Measurements from ENCODE around the gene KCNIP4. TPM values are rescaled to one million over a fixed set of nuclear protein-coding genes. Genes with fewer than 3 reads are reported as not detected.

Gene KCNIP4
- total and polyA plus RNA-seq, 2 of the 4 experiments (the other 2 are of a cell fraction), result not detected

DNA sequence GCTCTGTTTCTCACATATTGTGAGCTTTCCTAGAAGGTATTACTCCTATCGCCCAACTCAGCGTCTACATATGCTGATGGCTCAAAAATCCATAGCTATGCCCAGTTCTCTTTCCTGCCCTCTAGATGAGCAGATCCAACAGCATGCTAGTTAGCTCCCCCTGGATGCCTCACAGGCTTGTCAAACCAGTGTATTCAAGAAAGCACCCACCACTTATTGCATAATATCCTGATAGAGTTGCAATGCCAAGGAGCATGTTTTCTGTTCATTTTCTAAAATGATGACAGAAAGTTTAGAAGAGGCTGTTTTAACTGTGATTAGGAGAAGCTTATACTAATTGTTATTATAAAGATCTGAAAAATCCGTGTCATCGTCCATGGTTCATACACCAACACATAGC is 1250.2 kb downstream of the KCNIP4 start:
- in situ Hi-C loops (cut with MboI; ENCODE audit: low sequenced_read_pairs), result no loop called here
- BruUV-seq (replicated peaks), result no TSS peak
- no CpG with 5 or more reads among the region's 4 CpGs for WGBS, 2 experiments (ENCODE audit: extremely low coverage in 2 of 2, insufficient read length in 1 of 2)
- H3K9me1 ChIP-seq (ENCODE audit: insufficient read depth, low read length), result no peaks in the 10 kb centered on the region
- no peak overlapping the region for H2AK9ac ChIP-seq (replicated peaks; ENCODE audit: low read depth, low read length, poor library complexity)
- intact Hi-C loops (cut with micrococcal nuclease), result no loop called here
- dilution Hi-C loops (cut with HindIII; ENCODE audit: low sequenced_read_pairs, unreplicated experiment), result no loop called here
- DNase-seq, result no peak
- H4K91ac ChIP-seq (ENCODE audit: insufficient read depth, low read depth, low read length), result no peak overlapping the region
- no peak overlapping the region for H2AFZ ChIP-seq (replicated peaks; ENCODE audit: low read length, poor library complexity)
- H4K20me1 ChIP-seq (ENCODE audit: insufficient read depth, low read length), result no peaks in the 10 kb centered on the region
- H3K79me1 ChIP-seq (ENCODE audit: low read depth in 1 of 2, low read length in 2 of 2), result peaks cover 2 to 13% of the 10 kb centered on the region in 2 experiments; a peak in 3 of 4 replicates
- no peak overlapping the region for H3K4me2 ChIP-seq (ENCODE audit: low read depth, low read length)
- no peaks in the 10 kb centered on the region for H3K36me3 ChIP-seq (ENCODE audit: control insufficient read depth, insufficient read depth, low read length)
- H3K27ac ChIP-seq (ENCODE audit: insufficient read depth, low read length), result no peak overlapping the region
- no peak overlapping the region for H3K4me3 ChIP-seq (ENCODE audit: insufficient read depth, low read depth, low read length)
- no peak overlapping the region for H3K18ac ChIP-seq (ENCODE audit: low read depth, low read length)
- no peak overlapping the region for H2BK5ac ChIP-seq (ENCODE audit: low read depth, low read length, poor library complexity, severe bottlenecking)
- H3K4me1 ChIP-seq (ENCODE audit: control insufficient read depth, insufficient read depth, low read length), result peaks cover 5% of the 10 kb centered on the region
- no peak overlapping the region for H3K56ac ChIP-seq (ENCODE audit: extremely low read depth, insufficient read depth, low read length)
- no peak overlapping the region for H4K8ac ChIP-seq (ENCODE audit: low read depth in 2 of 2, low read length in 2 of 2)
- no peak overlapping the region for H2BK20ac ChIP-seq (ENCODE audit: low read depth, low read length)
- ChIA-PET CTCF (interaction anchor here (0.6 kb wide), 1 partner anchor 1127 kb away, joined by 3 read pairs; no protein-coding TSS in a partner anchor), POLR2A (ENCODE audit: unreplicated experiment) (no interaction called here)
- H3K14ac ChIP-seq (replicated peaks; ENCODE audit: low read depth, low read length), result no peak overlapping the region
- no peak overlapping the region for H3K4ac ChIP-seq (ENCODE audit: low read depth, low read length)
- ATAC-seq (ENCODE audit: low read depth), result no peak
- TF ChIP-seq MAZ (IDR thresholded peaks at IDR 0.05; ENCODE audit: borderline replicate concordance, low read depth, low read length) (no peak), CHD1 (IDR thresholded peaks at IDR 0.05; ENCODE audit: low read depth, low read length) (no peak), MAFK (IDR thresholded peaks at IDR 0.05; ENCODE audit: low read depth, low read length) (no peak), SMC3 (IDR thresholded peaks at IDR 0.05; ENCODE audit: low read depth, low read length) (no peak), RCOR1 (IDR thresholded peaks at IDR 0.05; ENCODE audit: insufficient replicate concordance, low read length) (no peak), POLR2A (IDR thresholded peaks at IDR 0.05; ENCODE audit: low read depth, low read length) (no peak), CEBPB (IDR thresholded peaks at IDR 0.05; ENCODE audit: low read depth, low read length) (peak; percentile 72), BHLHE40 (IDR thresholded peaks at IDR 0.05; ENCODE audit: low read depth, low read length) (no peak)
- H2BK15ac ChIP-seq (ENCODE audit: low read depth, low read length), result no peak overlapping the region
- H3K27me3 ChIP-seq (ENCODE audit: control insufficient read depth, insufficient read depth, low read length), result no peaks in the 10 kb centered on the region
- no peak overlapping the region for H4K5ac ChIP-seq (ENCODE audit: low read depth, low read length)
- H3K9me3 ChIP-seq (ENCODE audit: control insufficient read depth, insufficient read depth, low read length), result no peaks in the 10 kb centered on the region
- no peak overlapping the region for H3K9ac ChIP-seq (ENCODE audit: low read depth, low read length)
- no peak overlapping the region for H3K23ac ChIP-seq (ENCODE audit: low read depth, low read length)
- no peak overlapping the region for H2AK5ac ChIP-seq (ENCODE audit: low read depth, low read length)
- no peak overlapping the region for H2BK120ac ChIP-seq (ENCODE audit: low read depth, low read length)
